ENCODE data around the gene RPUSD3.

GRCh38 chr3:9862391-9863057 lies 18.7 kb upstream of the RPUSD3 start:
- TF ChIP-seq CTCF (IDR thresholded peaks at IDR 0.05), result peak; percentile 13 to 62 (median 46)
- TF ChIP-seq POLR2A (IDR thresholded peaks at IDR 0.05), result no peak
- TF ChIP-seq EP300 (IDR thresholded peaks at IDR 0.05), result peak in 1 of 2 donors; percentile 20
